HepG2 (cell line): ENCODE measurements around the gene TCAIM. TPM values are rescaled to one million over a fixed set of nuclear protein-coding genes. Genes with fewer than 3 reads are reported as not detected.

ENCODE experiments used
- FOXJ3 ChIP-seq: sonication (generic); formaldehyde crosslinking; IDR thresholded peaks from 2 replicates; pipeline ENCODE4 v1.4.0; 2020; ENCODE audit warnings: missing genetic modification reagents, mild to moderate bottlenecking, borderline replicate concordance
- KAT8 ChIP-seq: IDR thresholded peaks from 2 replicates; pipeline ENCODE4 v1.6.1; 2016; ENCODE audit warnings: missing genetic modification reagents, missing compliant biosample characterization
- SOX5 ChIP-seq: IDR thresholded peaks from 2 replicates; pipeline ENCODE4 v1.6.1; 2016; ENCODE audit warnings: borderline replicate concordance
- TCF7 ChIP-seq: sonication (generic); IDR thresholded peaks from 2 replicates; pipeline ENCODE4 v1.6.1; 2016; ENCODE audit warnings: antibody characterized with exemption, low read depth
- ZFY ChIP-seq: sonication (generic); formaldehyde crosslinking; IDR thresholded peaks from 2 replicates; pipeline ENCODE4 v1.4.0; 2020; ENCODE audit warnings: missing genetic modification reagents
- ZNF629 ChIP-seq: sonication (generic); formaldehyde crosslinking; conservative IDR thresholded peaks from 2 replicates; pipeline ENCODE4 v1.5.0; 2020; ENCODE audit warnings: missing genetic modification reagents
- ZNF720 ChIP-seq: sonication (generic); formaldehyde crosslinking; IDR thresholded peaks from 2 replicates; pipeline ENCODE4 v1.4.0; 2020; ENCODE audit warnings: missing genetic modification reagents
- polyA plus RNA-seq, 8 experiments: library from polyadenylated mRNA; depleted of rRNA in 3 of 8; stranded (reverse) in 7 of 8; unstranded in 1 of 8; fragments of >200 nt; fragmentation: Illumina TruSeq in 4 of 8; extraction: Trizol in 4 of 8; gene quantifications; 2 replicates each; pipeline versions ENCODE4 v1.2.1 to v1.2.3, GENCODE V29; 2011 to 2016; ENCODE audit warnings: low read depth in 4 of 8, missing spikeins in 1 of 8, mixed read lengths in 1 of 8; ENCODE audit not compliant: insufficient read depth in 1 of 8
- total RNA-seq, 5 experiments: library from RNA; depleted of rRNA; stranded (reverse); fragments of >200 nt; fragmentation: Illumina TruSeq; extraction: Trizol; gene quantifications; 2 replicates each; pipeline ENCODE4 v1.2.3, GENCODE V29; 2016; ENCODE audit warnings: low read depth in 1 of 5
- TF ChIP-seq, protein P1 (sequence below): sonication (generic); formaldehyde crosslinking; IDR thresholded peaks from 2 replicates; pipeline ENCODE4 v1.5.1; 2020; ENCODE audit warnings: missing genetic modification reagents, mild to moderate bottlenecking, borderline replicate concordance
- TF ChIP-seq, protein P2 (sequence below): sonication (generic); formaldehyde crosslinking; IDR thresholded peaks from 2 replicates; pipeline ENCODE4 v1.4.0; 2020; ENCODE audit warnings: missing genetic modification reagents
- TF ChIP-seq, protein P3 (sequence below): sonication (generic); formaldehyde crosslinking; IDR thresholded peaks from 2 replicates; pipeline ENCODE4 v1.5.1; 2020; ENCODE audit warnings: mild to moderate bottlenecking, missing genetic modification reagents, moderate library complexity
- TF ChIP-seq, protein P4 (sequence below): fragments of 450-650 bp; IDR thresholded peaks from 2 replicates; pipeline ENCODE4 v1.6.1; 2017; ENCODE audit warnings: mild to moderate bottlenecking
- TF ChIP-seq, protein P5 (sequence below), 2 experiments: fragments of 450-650 bp in 1 of 2; sonication (generic) in 1 of 2; formaldehyde crosslinking; IDR thresholded peaks; 2 replicates each; pipeline versions ENCODE4 v1.5.0 to v1.8.0; 2020 to 2022; ENCODE audit warnings: mild to moderate bottlenecking in 1 of 2, missing genetic modification reagents in 1 of 2

The TCAIM gene
- total and polyA plus RNA-seq, 2 of the 13 experiments (the other 11 are each of a cell fraction or from before 2014, with no cell fraction given) = 16.9 to 22.6 TPM

DNA sequence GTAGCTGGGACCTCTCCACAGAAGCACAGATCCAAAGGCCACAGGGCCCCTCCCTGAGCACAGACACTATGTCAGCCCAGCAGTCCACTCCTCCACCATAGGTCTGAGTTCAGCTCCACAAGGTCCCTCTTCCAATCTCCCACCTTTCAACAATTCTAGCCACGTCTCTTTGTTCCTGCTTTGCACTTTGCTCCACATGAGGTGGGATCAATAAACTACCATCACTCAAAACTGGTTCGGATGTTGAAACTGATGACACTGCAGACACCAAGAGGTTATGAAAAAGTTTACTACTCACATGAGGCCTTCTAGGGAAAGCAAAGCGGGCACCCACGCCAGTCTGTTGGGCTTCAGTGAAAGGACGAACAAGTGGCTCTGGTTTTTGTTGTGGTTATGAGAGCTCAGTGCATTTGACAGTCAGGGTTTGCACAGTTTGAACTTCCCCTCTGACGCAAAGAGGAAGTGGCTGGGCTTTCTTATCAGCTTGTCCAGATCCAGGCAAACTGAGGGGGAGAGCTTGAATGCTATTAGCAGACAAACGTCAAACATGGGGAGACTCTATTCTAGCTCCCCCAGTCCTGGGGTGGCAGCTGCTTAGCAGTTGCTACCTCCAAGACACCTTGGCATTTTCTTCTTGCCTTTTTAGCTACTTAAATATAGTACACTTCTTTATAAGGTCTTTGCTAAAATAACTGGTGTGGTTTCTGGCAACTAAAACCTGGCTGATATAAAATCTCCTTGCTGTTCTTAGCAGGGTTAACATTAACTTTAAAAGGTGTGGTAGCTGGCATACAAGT is 101.1 kb downstream of the TCAIM start (continued):
- TF ChIP-seq, protein P1, sequence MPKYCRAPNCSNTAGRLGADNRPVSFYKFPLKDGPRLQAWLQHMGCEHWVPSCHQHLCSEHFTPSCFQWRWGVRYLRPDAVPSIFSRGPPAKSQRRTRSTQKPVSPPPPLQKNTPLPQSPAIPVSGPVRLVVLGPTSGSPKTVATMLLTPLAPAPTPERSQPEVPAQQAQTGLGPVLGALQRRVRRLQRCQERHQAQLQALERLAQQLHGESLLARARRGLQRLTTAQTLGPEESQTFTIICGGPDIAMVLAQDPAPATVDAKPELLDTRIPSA = no peak
- TF ChIP-seq ZFY (peak; percentile 66), TCF7 (peak; percentile 82), ZNF720 (CRISPR knock-in tag) (no peak), ZNF629 (CRISPR knock-in tag) (peak; percentile 42; the same call in 1 of the 2 replicates), FOXJ3 (peak; percentile 92; the same call in 1 of the 2 replicates), KAT8 (peak; percentile 82), SOX5 (CRISPR knock-in tag) (peak; percentile 98)
- TF ChIP-seq, protein P2, sequence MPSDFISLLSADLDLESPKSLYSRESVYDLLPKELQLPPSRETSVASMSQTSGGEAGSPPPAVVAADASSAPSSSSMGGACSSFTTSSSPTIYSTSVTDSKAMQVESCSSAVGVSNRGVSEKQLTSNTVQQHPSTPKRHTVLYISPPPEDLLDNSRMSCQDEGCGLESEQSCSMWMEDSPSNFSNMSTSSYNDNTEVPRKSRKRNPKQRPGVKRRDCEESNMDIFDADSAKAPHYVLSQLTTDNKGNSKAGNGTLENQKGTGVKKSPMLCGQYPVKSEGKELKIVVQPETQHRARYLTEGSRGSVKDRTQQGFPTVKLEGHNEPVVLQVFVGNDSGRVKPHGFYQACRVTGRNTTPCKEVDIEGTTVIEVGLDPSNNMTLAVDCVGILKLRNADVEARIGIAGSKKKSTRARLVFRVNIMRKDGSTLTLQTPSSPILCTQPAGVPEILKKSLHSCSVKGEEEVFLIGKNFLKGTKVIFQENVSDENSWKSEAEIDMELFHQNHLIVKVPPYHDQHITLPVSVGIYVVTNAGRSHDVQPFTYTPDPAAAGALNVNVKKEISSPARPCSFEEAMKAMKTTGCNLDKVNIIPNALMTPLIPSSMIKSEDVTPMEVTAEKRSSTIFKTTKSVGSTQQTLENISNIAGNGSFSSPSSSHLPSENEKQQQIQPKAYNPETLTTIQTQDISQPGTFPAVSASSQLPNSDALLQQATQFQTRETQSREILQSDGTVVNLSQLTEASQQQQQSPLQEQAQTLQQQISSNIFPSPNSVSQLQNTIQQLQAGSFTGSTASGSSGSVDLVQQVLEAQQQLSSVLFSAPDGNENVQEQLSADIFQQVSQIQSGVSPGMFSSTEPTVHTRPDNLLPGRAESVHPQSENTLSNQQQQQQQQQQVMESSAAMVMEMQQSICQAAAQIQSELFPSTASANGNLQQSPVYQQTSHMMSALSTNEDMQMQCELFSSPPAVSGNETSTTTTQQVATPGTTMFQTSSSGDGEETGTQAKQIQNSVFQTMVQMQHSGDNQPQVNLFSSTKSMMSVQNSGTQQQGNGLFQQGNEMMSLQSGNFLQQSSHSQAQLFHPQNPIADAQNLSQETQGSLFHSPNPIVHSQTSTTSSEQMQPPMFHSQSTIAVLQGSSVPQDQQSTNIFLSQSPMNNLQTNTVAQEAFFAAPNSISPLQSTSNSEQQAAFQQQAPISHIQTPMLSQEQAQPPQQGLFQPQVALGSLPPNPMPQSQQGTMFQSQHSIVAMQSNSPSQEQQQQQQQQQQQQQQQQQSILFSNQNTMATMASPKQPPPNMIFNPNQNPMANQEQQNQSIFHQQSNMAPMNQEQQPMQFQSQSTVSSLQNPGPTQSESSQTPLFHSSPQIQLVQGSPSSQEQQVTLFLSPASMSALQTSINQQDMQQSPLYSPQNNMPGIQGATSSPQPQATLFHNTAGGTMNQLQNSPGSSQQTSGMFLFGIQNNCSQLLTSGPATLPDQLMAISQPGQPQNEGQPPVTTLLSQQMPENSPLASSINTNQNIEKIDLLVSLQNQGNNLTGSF (CRISPR knock-in tag) = no peak
- TF ChIP-seq, protein P3, sequence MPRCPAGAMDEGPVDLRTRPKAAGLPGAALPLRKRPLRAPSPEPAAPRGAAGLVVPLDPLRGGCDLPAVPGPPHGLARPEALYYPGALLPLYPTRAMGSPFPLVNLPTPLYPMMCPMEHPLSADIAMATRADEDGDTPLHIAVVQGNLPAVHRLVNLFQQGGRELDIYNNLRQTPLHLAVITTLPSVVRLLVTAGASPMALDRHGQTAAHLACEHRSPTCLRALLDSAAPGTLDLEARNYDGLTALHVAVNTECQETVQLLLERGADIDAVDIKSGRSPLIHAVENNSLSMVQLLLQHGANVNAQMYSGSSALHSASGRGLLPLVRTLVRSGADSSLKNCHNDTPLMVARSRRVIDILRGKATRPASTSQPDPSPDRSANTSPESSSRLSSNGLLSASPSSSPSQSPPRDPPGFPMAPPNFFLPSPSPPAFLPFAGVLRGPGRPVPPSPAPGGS (CRISPR knock-in tag) = no peak; the same call in 1 of the 2 replicates
- TF ChIP-seq, protein P4, sequence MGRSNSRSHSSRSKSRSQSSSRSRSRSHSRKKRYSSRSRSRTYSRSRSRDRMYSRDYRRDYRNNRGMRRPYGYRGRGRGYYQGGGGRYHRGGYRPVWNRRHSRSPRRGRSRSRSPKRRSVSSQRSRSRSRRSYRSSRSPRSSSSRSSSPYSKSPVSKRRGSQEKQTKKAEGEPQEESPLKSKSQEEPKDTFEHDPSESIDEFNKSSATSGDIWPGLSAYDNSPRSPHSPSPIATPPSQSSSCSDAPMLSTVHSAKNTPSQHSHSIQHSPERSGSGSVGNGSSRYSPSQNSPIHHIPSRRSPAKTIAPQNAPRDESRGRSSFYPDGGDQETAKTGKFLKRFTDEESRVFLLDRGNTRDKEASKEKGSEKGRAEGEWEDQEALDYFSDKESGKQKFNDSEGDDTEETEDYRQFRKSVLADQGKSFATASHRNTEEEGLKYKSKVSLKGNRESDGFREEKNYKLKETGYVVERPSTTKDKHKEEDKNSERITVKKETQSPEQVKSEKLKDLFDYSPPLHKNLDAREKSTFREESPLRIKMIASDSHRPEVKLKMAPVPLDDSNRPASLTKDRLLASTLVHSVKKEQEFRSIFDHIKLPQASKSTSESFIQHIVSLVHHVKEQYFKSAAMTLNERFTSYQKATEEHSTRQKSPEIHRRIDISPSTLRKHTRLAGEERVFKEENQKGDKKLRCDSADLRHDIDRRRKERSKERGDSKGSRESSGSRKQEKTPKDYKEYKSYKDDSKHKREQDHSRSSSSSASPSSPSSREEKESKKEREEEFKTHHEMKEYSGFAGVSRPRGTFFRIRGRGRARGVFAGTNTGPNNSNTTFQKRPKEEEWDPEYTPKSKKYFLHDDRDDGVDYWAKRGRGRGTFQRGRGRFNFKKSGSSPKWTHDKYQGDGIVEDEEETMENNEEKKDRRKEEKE = no peak
- TF ChIP-seq, protein P5, sequence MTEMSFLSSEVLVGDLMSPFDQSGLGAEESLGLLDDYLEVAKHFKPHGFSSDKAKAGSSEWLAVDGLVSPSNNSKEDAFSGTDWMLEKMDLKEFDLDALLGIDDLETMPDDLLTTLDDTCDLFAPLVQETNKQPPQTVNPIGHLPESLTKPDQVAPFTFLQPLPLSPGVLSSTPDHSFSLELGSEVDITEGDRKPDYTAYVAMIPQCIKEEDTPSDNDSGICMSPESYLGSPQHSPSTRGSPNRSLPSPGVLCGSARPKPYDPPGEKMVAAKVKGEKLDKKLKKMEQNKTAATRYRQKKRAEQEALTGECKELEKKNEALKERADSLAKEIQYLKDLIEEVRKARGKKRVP (CRISPR knock-in tag; IDR thresholded peaks at IDR 0.05) = peak in 1 of 2 experiments; percentile 84; a peak in 2 of 4 replicates
